GM21723 (cell line): Measurements from ENCODE around the gene EIF4B.

Source experiments
- ATAC-seq: cut with Tn5 transposase; IDR thresholded peaks from one replicate; pipeline ENCODE4 v1.9.1; 2021; ENCODE audit warnings: mild to moderate bottlenecking, moderate library complexity; ENCODE audit not compliant: unreplicated experiment

Gene EIF4B

GRCh38 chr12:53044896-53045695, 38.8 kb downstream of the EIF4B start:
- ATAC-seq, result no peak

GRCh38 chr12:53045696-53046045, 39.4 kb downstream of the EIF4B start:
- ATAC-seq, result no peak

- peak; percentile 37 for ATAC-seq
Observed at GRCh38 chr12:53046655-53047220, 40.5 kb downstream of the EIF4B start.

GRCh38 chr12:53047221-53048032, 41.2 kb downstream of the EIF4B start:
- ATAC-seq, result peak; percentile 67

- no peak for ATAC-seq
Observed at GRCh38 chr12:53048033-53048779, 42.0 kb downstream of the EIF4B start.

- no peak for ATAC-seq
Observed at GRCh38 chr12:53048780-53049401, 42.6 kb downstream of the EIF4B start.

- no peak for ATAC-seq
Observed at GRCh38 chr12:53049571-53050318, 43.5 kb downstream of the EIF4B start, which contains the start of gene TNS2. TSS of gene TNS2 (plus strand) at chr12:53050065. CDS start at chr12:53050186, 121 bp downstream.

GRCh38 chr12:53050426-53051057, 44.3 kb downstream of the EIF4B start:
- no peak for ATAC-seq

- ATAC-seq, result no peak
Observed at GRCh38 chr12:53051058-53051880, 45.0 kb downstream of the EIF4B start.

GRCh38 chr12:53051881-53052412, 45.7 kb downstream of the EIF4B start:
- no peak for ATAC-seq

GRCh38 chr12:53052419-53053217, 46.4 kb downstream of the EIF4B start:
- ATAC-seq, result no peak

GRCh38 chr12:53053218-53054111, 47.2 kb downstream of the EIF4B start:
- ATAC-seq, result no peak

GRCh38 chr12:53054112-53054878, 48.0 kb downstream of the EIF4B start:
- peak; percentile 88 for ATAC-seq

GRCh38 chr12:53055471-53056266, 49.4 kb downstream of the EIF4B start:
- no peak for ATAC-seq

GRCh38 chr12:53056296-53056695, 50.0 kb downstream of the EIF4B start:
- no peak for ATAC-seq
